SHP77 treated with DMSO at 0.1 percent for 48 hours (cell line): Measurements from ENCODE around the gene RFTN2.
"Not testable (repeated sequence)": the region's sequence is repeated elsewhere in the genome, so short reads cannot be mapped to it uniquely, and the experiment has no call there.

Experiments used
- DNase-seq: peaks from one replicate; lab custom pipeline; 2025; lab: John Stamatoyannopoulos, UW

Gene RFTN2

GRCh38 chr2:197675246-197675645 is at the start of gene RFTN2:
Gene RFTN2, minus strand, starts transcription at chr2:197675587. Its CDS starts 129 bp downstream, at chr2:197675458.
- no peak for DNase-seq

- no peak for DNase-seq
Measured at GRCh38 chr2:197717863-197718262, 42.5 kb upstream of the RFTN2 start.

- DNase-seq: no peak
Measured at GRCh38 chr2:197713271-197713670, 37.9 kb upstream of the RFTN2 start.

GRCh38 chr2:197711578-197711977 is 36.2 kb upstream of the RFTN2 start:
- DNase-seq: no peak

- DNase-seq: no peak
Measured at GRCh38 chr2:197710424-197711042, 35.1 kb upstream of the RFTN2 start.

- DNase-seq: not testable (repeated sequence)
Measured at GRCh38 chr2:197709140-197709539, 33.8 kb upstream of the RFTN2 start.

- DNase-seq: no peak
Measured at GRCh38 chr2:197708331-197708730, 32.9 kb upstream of the RFTN2 start.

GRCh38 chr2:197707316-197708213 is 32.2 kb upstream of the RFTN2 start:
- DNase-seq: no peak

- no peak for DNase-seq
Measured at GRCh38 chr2:197706839-197707207, 31.4 kb upstream of the RFTN2 start.

GRCh38 chr2:197705912-197706838 is 30.8 kb upstream of the RFTN2 start:
- DNase-seq: no peak

GRCh38 chr2:197705121-197705911 is 29.9 kb upstream of the RFTN2 start, which contains the start of gene MARS2:
Gene MARS2, plus strand, starts transcription at chr2:197705369. Its CDS starts 37 bp downstream, at chr2:197705406.
- DNase-seq: peak; percentile 82

- peak; percentile 82 for DNase-seq
Measured at GRCh38 chr2:197704434-197705120, 29.2 kb upstream of the RFTN2 start.

GRCh38 chr2:197700960-197701359 is 25.6 kb upstream of the RFTN2 start:
- DNase-seq: no peak

GRCh38 chr2:197699724-197700123 is 24.3 kb upstream of the RFTN2 start:
- not testable (repeated sequence) for DNase-seq

GRCh38 chr2:197696571-197696970 is 21.2 kb upstream of the RFTN2 start:
- not testable (repeated sequence) for DNase-seq

GRCh38 chr2:197695971-197696370 is 20.6 kb upstream of the RFTN2 start:
- not testable (repeated sequence) for DNase-seq

- DNase-seq: not testable (repeated sequence)
Measured at GRCh38 chr2:197695206-197695605, 19.8 kb upstream of the RFTN2 start.

- DNase-seq: no peak
Measured at GRCh38 chr2:197677483-197677882, 2.1 kb upstream of the RFTN2 start.

GRCh38 chr2:197677056-197677455 is 1.7 kb upstream of the RFTN2 start:
- DNase-seq: no peak

- DNase-seq: no peak
Measured at GRCh38 chr2:197675711-197676188, 363 bp upstream of the RFTN2 start.
